Measurements from ENCODE around the gene VPS51. TPM values are rescaled to one million over a fixed set of nuclear protein-coding genes. Genes with fewer than 3 reads are reported as not detected.

VPS51 gene
- polyA plus RNA-seq, 1 experiment: 86.2 TPM

DNA sequence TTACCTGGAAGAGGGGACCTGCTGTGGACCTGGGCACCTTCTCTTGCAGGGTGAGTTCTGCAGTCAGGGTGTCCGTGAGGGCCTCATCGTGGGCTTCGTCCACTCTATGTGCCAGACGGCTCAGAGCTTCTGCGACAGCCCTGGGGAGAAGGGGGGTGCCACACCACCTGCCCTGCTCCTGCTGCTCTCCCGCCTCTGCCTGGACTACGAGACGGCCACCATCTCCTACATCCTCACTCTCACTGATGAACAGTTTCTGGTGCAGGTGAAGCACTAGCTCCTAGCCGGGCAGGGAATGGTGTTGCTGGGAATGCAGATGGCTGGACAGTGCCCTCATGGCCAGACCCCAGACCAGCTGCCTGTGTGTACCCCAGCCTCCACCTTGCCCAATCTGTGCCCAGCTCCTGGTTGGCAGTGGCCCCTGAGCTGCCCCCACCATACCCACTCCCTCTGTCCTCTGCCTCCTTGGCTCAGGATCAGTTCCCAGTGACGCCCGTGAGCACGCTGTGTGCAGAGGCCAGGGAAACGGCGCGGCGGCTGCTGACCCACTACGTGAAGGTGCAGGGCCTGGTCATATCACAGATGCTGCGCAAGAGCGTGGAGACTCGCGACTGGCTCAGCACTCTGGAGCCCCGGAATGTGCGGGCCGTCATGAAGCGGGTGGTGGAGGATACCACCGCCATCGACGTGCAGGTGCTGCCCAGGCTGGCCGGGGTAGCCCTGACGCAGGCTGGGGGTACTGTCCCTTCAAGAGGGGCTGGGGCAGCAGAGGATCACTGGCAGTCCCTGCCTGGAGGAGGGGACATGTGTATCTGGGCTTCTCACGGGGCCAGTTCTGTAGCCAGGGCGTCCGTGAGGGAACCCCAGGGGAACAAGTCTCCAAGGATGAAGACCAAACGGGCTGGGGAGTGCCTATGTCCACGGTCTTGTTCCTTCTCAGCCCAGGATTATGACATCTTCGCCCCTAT, 13.5 kb downstream of the VPS51 start:
- Histone ChIP-seq H3K27me3 (ENCODE audit: control insufficient read depth, insufficient read depth, low read length) (no peaks in the 10 kb centered on the region), H3K36me3 (ENCODE audit: control insufficient read depth, insufficient read depth, low read length) (peaks cover 7% of the 10 kb centered on the region; the same call in 1 of the 2 replicates), H3K4me3 (ENCODE audit: low read depth, low read length) (no peak overlapping the region)
- TF ChIP-seq, protein P1, sequence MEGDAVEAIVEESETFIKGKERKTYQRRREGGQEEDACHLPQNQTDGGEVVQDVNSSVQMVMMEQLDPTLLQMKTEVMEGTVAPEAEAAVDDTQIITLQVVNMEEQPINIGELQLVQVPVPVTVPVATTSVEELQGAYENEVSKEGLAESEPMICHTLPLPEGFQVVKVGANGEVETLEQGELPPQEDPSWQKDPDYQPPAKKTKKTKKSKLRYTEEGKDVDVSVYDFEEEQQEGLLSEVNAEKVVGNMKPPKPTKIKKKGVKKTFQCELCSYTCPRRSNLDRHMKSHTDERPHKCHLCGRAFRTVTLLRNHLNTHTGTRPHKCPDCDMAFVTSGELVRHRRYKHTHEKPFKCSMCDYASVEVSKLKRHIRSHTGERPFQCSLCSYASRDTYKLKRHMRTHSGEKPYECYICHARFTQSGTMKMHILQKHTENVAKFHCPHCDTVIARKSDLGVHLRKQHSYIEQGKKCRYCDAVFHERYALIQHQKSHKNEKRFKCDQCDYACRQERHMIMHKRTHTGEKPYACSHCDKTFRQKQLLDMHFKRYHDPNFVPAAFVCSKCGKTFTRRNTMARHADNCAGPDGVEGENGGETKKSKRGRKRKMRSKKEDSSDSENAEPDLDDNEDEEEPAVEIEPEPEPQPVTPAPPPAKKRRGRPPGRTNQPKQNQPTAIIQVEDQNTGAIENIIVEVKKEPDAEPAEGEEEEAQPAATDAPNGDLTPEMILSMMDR (IDR thresholded peaks at IDR 0.05; ENCODE audit: insufficient read depth, low read depth, low read length): no peak
- CTCF ChIA-PET: interaction anchor here (0.6 to 7.2 kb wide), 23 partner anchors 7 to 299 kb away, joined by 3 to 152 read pairs (median 5); partner anchors contain the start of genes ARL2, BATF2, CAPN1 and EHD1
- no peak for DNase-seq (ENCODE audit: low read depth)
- POLR2A ChIA-PET: no interaction called here

DNA sequence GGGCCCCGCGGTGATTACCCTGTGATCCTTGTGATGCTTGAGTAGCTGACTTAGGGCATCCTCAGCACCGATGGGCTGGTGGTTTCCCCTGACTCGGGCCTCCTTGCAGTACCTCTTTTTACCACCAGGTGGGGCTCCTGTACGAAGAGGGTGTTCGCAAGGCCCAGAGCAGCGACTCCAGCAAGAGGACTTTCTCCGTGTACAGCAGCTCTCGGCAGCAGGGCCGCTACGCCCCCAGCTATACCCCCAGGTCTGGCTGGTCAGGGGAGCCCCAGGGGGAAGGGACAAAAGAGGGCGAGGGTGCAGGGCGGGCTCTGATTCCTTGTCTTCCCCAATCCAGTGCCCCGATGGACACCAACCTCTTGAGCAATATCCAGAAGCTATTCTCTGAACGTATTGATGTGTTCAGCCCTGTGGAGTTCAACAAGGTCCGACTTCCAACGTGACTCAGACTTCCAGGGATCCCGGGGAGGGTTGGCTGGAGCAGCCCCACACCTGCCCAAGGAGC, 14.4 kb downstream of the VPS51 start:
- H3K27me3 ChIP-seq (ENCODE audit: control insufficient read depth, insufficient read depth, low read length): no peaks in the 10 kb centered on the region
- ChIA-PET CTCF (interaction anchor here (0.6 to 7.2 kb wide), 28 partner anchors 8 to 934 kb away, joined by 3 to 152 read pairs (median 4); partner anchors contain the start of genes ARL2, BATF2, CAPN1 and EHD1), POLR2A (no interaction called here)
- peaks cover 8% of the 10 kb centered on the region; the same call in 1 of the 2 replicates for H3K36me3 ChIP-seq (ENCODE audit: control insufficient read depth, insufficient read depth, low read length)
- DNase-seq (ENCODE audit: low read depth): no peak
- H3K4me3 ChIP-seq (ENCODE audit: low read depth, low read length): no peak overlapping the region
- TF ChIP-seq, protein P1 (IDR thresholded peaks at IDR 0.05; ENCODE audit: insufficient read depth, low read depth, low read length): peak; percentile 99

DNA sequence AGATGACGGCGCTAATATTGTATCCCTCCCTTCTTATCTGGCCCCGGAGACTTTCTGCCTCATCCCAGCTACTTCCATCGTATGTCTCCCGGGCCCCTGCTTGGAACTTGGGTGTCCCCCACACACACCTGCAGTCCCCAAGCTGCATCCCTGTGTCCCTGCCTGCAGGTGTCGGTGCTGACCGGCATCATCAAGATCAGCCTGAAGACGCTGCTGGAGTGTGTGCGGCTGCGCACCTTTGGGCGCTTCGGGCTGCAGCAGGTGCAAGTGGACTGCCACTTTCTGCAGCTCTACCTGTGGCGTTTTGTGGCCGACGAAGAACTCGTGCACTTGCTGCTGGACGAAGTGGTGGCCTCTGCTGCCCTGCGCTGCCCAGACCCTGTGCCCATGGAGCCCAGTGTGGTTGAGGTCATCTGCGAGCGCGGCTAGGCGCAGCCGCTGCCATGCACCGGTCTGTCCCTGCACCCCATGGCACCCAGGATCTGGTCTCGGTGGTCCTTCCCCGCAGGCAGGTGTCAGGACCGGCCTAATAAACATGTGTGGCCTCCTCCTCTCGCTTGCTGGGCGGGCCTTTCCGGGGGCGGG, 15.2 kb downstream of the VPS51 start:
- Histone ChIP-seq H3K36me3 (ENCODE audit: control insufficient read depth, insufficient read depth, low read length) (peaks cover 10% of the 10 kb centered on the region; the same call in 1 of the 2 replicates), H3K27me3 (ENCODE audit: control insufficient read depth, insufficient read depth, low read length) (no peaks in the 10 kb centered on the region), H3K4me3 (ENCODE audit: low read depth, low read length) (no peak overlapping the region)
- TF ChIP-seq, protein P1 (IDR thresholded peaks at IDR 0.05; ENCODE audit: insufficient read depth, low read depth, low read length): no peak
- DNase-seq (ENCODE audit: low read depth): no peak
- ChIA-PET POLR2A (interaction anchor here (0.8 to 1.0 kb wide), 2 partner anchors 11 to 106 kb away, joined by 3 to 4 read pairs; partner anchors contain the start of genes FAU and MRPL49), CTCF (interaction anchor here (0.6 to 7.2 kb wide), 33 partner anchors 7 to 1298 kb away, joined by 3 to 152 read pairs (median 4); partner anchors contain the start of genes ARL2, CAPN1, FAU and MEN1)

DNA sequence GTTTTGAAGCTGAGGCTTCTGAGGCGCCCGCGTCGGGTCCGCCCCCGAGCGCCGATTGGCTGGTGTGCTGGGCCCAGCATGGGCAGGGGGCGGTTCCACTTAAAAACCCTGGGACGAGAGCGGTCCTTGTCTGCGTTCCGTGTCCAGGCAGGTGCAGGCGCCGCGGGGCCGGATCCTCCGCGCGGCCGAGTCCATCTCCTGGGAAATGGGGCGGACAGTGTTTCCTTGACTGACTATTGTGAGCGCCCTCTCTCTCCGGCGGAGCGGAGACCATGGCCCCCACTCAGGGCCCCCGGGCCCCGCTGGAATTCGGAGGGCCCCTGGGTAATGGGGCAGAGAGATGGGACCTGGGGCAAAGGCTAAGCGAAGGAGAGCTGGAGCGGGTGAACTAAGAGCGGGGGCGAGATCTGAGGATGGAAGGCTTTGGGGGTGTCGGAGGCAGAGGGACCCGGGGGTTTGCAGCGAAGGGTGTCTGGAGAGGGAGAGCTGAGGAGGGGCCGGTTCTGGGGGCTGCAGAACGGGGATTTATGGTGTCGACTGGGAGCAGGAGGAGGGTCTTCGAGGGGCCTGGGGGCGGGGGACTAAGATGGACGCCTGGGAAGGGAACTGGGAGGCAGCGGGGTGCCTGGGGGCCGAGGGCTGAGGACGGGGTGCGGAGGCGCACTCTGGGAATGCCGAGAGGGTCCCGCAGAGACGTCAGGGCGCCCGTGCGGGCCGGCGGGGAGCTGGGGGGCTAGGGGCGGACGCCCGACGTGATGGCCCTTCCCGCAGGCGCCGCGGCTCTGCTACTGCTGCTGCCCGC, 15.9 kb downstream of the VPS51 start, which contains the start of gene TM7SF2:
TM7SF2 (plus strand) TSS at position 129 of the 802 bp plus-strand sequence; CDS start at position 273, 144 bp downstream.
- POLR2A ChIA-PET: interaction anchor here (0.8 to 1.0 kb wide), 2 partner anchors 10 to 105 kb away, joined by 3 to 4 read pairs; partner anchors contain the start of genes FAU and MRPL49

More for the DNA sequence above, 15.9 kb downstream of the VPS51 start, which contains the start of gene TM7SF2:
- CTCF ChIA-PET: interaction anchor here (0.6 to 7.2 kb wide), 27 partner anchors 8 to 1297 kb away, joined by 3 to 152 read pairs (median 4); partner anchors contain the start of genes ARL2, CAPN1, FAU and MRPL49
- peak; percentile 49 for DNase-seq (ENCODE audit: low read depth)
- H3K4me3 ChIP-seq (ENCODE audit: low read depth, low read length): peak within 1 kb of the TSS; percentile 44
- H3K27me3 ChIP-seq (ENCODE audit: control insufficient read depth, insufficient read depth, low read length): no peaks in the 10 kb centered on the region
- peaks cover 10% of the 10 kb centered on the region; the same call in 1 of the 2 replicates for H3K36me3 ChIP-seq (ENCODE audit: control insufficient read depth, insufficient read depth, low read length)
- TF ChIP-seq, protein P1 (IDR thresholded peaks at IDR 0.05; ENCODE audit: insufficient read depth, low read depth, low read length): no peak
